Fibroblast of lung (primary cell): ENCODE measurements around the gene RPL10. TPM values are rescaled to one million over a fixed set of nuclear protein-coding genes. Genes with fewer than 3 reads are reported as not detected.
A peak's percentile ranks its signal among the peaks of the same experiment; 100 is the strongest.

ENCODE experiments used
- DNase-seq, 2 donors: peaks; one replicate each; pipeline versions ENCODE4 v3.0.0 to v3.0.0-alpha.2; 2010; ENCODE audit warnings: low read depth in 2 of 2
- H2AFZ ChIP-seq: 2 replicates; pipeline ENCODE4 v1.5.1; 2012; ENCODE audit warnings: low read length, control low read depth, inconsistent platforms
- H3K27ac ChIP-seq: 2 replicates; pipeline ENCODE4 v1.5.1; 2011; ENCODE audit warnings: low read length, control low read depth; ENCODE audit not compliant: insufficient read depth
- H3K27me3 ChIP-seq: 2 replicates; pipeline ENCODE4 v1.5.1; 2011; ENCODE audit warnings: mild to moderate bottlenecking, low read length; ENCODE audit not compliant: control insufficient read depth, insufficient read depth
- H3K36me3 ChIP-seq: 2 replicates; pipeline ENCODE4 v1.5.1; 2011; ENCODE audit warnings: low read length; ENCODE audit not compliant: control insufficient read depth, insufficient read depth
- H3K4me1 ChIP-seq: 2 replicates; pipeline ENCODE4 v1.5.1; 2011; ENCODE audit warnings: low read length; ENCODE audit not compliant: control insufficient read depth, insufficient read depth; ENCODE audit errors: extremely low read depth
- H3K4me2 ChIP-seq: 2 replicates; pipeline ENCODE4 v1.5.1; 2011; ENCODE audit warnings: low read length, control low read depth; ENCODE audit not compliant: insufficient read depth; ENCODE audit errors: extremely low read depth
- H3K4me3 ChIP-seq, 4 experiments: fragments of 200-600 bp in 1 of 4; sonication (generic) in 1 of 4; replicated peaks in 1 of 4; 2 replicates each; pipeline ENCODE4 v1.5.1; 2011 to 2016; ENCODE audit warnings: low read length in 4 of 4, low read depth in 3 of 4, mild to moderate bottlenecking in 3 of 4, control low read depth in 2 of 4, inconsistent platforms in 1 of 4, mixed read lengths in 1 of 4; ENCODE audit not compliant: insufficient read depth in 1 of 4; ENCODE audit errors: control extremely low read depth in 1 of 4
- H3K79me2 ChIP-seq: 2 replicates; pipeline ENCODE4 v1.5.1; 2012; ENCODE audit warnings: mild to moderate bottlenecking, low read length, inconsistent platforms; ENCODE audit not compliant: control insufficient read depth, insufficient read depth
- H3K9ac ChIP-seq: 2 replicates; pipeline ENCODE4 v1.5.1; 2011; ENCODE audit warnings: mild to moderate bottlenecking, low read length, control low read depth; ENCODE audit not compliant: insufficient read depth
- H3K9me3 ChIP-seq: 2 replicates; pipeline ENCODE4 v1.5.1; 2012; ENCODE audit warnings: low read depth, low read length; ENCODE audit not compliant: control insufficient read depth, insufficient read depth
- H4K20me1 ChIP-seq: 2 replicates; pipeline ENCODE4 v1.5.1; 2011; ENCODE audit warnings: low read length; ENCODE audit not compliant: control insufficient read depth, insufficient read depth; ENCODE audit errors: extremely low read depth
- EZH2 ChIP-seq: IDR thresholded peaks from 2 replicates; pipeline ENCODE4 v1.5.1; 2012; ENCODE audit warnings: low read length, control low read depth, mild to moderate bottlenecking; ENCODE audit errors: missing control alignments
- polyA plus RNA-seq, 2 donors: library from polyadenylated mRNA; depleted of rRNA in 1 of 2; stranded (reverse) in 1 of 2; unstranded in 1 of 2; fragments of >200 nt; gene quantifications; 2 replicates each; pipeline ENCODE4 v1.2.1, GENCODE V29; 2011 to 2012; ENCODE audit warnings: missing spikeins in 1 of 2
- total RNA-seq: library from RNA; depleted of rRNA; stranded (reverse); fragments of >200 nt; gene quantifications from 2 replicates; pipeline ENCODE4 v1.2.1, GENCODE V29; 2014
- TF ChIP-seq, protein P1 (sequence below), 2 donors: IDR thresholded peaks in 1 of 2; conservative IDR thresholded peaks in 1 of 2; 1 replicate in 1 of 2; 2 replicates in 1 of 2; pipeline ENCODE4 v1.5.1; 2011 to 2012; ENCODE audit warnings: low read length in 2 of 2, control low read depth in 1 of 2, inconsistent platforms in 1 of 2, low read depth in 1 of 2, mild to moderate bottlenecking in 1 of 2

Gene RPL10
- total and polyA plus RNA-seq, 2 donors (not counting 1 experiment from before 2014, with no cell fraction given): 2,319 to 4,527 TPM

DNA sequence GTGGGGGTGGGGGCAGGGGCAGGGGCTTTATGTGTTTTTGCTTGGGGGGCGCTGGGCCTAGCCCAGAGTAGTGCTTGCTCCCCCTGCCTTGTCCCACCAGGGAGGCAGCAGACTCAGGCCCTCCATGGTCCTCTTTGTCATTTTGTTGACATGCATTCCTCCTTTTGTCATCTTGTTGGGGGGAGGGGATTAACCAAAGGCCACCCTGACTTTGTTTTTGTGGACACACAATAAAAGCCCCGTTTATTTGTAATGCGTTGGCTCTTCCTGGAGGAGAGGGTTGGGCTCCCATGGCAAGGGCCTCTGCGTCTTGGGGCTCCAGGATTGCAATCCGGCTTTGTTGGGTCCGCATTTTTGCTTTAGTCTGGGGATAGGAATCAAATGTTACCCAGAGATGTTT is 16.9 kb upstream of the RPL10 start:
- no peaks in the 10 kb centered on the region for H3K9me3 ChIP-seq
- H3K4me3 ChIP-seq: no peak overlapping the region
- H2AFZ ChIP-seq: no peak overlapping the region
- H3K27me3 ChIP-seq: no peaks in the 10 kb centered on the region
- DNase-seq: no peak
- TF ChIP-seq, protein P1, sequence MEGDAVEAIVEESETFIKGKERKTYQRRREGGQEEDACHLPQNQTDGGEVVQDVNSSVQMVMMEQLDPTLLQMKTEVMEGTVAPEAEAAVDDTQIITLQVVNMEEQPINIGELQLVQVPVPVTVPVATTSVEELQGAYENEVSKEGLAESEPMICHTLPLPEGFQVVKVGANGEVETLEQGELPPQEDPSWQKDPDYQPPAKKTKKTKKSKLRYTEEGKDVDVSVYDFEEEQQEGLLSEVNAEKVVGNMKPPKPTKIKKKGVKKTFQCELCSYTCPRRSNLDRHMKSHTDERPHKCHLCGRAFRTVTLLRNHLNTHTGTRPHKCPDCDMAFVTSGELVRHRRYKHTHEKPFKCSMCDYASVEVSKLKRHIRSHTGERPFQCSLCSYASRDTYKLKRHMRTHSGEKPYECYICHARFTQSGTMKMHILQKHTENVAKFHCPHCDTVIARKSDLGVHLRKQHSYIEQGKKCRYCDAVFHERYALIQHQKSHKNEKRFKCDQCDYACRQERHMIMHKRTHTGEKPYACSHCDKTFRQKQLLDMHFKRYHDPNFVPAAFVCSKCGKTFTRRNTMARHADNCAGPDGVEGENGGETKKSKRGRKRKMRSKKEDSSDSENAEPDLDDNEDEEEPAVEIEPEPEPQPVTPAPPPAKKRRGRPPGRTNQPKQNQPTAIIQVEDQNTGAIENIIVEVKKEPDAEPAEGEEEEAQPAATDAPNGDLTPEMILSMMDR (conservative IDR thresholded peaks at IDR 0.05 in 1 of 2, IDR thresholded peaks at IDR 0.05 in 1 of 2; ENCODE audit: low read depth in 1 of 2, low read length in 2 of 2): no peak
- no peak for TF ChIP-seq EZH2
- no peak overlapping the region for H3K4me2 ChIP-seq
- H3K27ac ChIP-seq: no peak overlapping the region
- no peaks in the 10 kb centered on the region for H4K20me1 ChIP-seq
- peaks cover 18% of the 10 kb centered on the region for H3K79me2 ChIP-seq
- H3K36me3 ChIP-seq: peaks cover 3% of the 10 kb centered on the region
- H3K4me1 ChIP-seq: peaks cover 5% of the 10 kb centered on the region
- H3K9ac ChIP-seq: no peak overlapping the region

DNA sequence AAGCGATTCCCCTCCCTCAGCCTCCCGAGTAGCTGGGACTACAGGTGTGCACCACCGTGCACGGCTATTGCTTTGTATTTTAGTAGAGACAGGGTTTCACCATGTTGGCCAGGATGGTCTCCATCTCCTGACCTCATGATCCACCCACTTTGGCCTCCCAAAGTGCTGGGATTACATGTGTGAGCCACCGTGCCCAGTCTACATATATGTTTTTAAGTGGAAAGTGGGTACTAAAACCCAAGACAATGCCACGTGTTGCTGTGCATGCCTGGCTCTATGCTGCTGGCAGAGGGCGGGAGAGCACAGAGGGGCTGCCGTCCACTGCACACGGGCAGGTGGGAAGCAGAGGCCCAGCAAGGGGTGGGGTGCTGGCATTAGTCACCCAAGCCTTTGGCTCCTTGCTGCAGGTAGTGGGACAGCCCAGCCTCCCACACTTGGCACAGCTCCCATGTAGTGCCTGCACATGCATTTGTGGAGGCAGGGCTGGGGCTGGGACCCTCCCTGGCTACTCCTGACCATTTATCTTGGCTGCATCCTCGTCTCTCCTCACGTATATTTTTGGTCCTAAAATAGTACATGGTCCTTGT is 15.6 kb upstream of the RPL10 start:
- no peaks in the 10 kb centered on the region for H4K20me1 ChIP-seq
- no peak for DNase-seq
- H3K9me3 ChIP-seq: no peaks in the 10 kb centered on the region
- H3K9ac ChIP-seq: no peak overlapping the region
- H3K27ac ChIP-seq: no peak overlapping the region
- peaks cover 18% of the 10 kb centered on the region for H3K79me2 ChIP-seq
- peaks cover 5% of the 10 kb centered on the region for H3K4me1 ChIP-seq
- peaks cover 3% of the 10 kb centered on the region for H3K36me3 ChIP-seq
- TF ChIP-seq, protein P1 (conservative IDR thresholded peaks at IDR 0.05 in 1 of 2, IDR thresholded peaks at IDR 0.05 in 1 of 2; ENCODE audit: low read depth in 1 of 2, low read length in 2 of 2): no peak
- TF ChIP-seq EZH2: no peak
- H2AFZ ChIP-seq: no peak overlapping the region
- H3K4me3 ChIP-seq: no peak overlapping the region
- H3K27me3 ChIP-seq: no peaks in the 10 kb centered on the region
- no peak overlapping the region for H3K4me2 ChIP-seq

DNA sequence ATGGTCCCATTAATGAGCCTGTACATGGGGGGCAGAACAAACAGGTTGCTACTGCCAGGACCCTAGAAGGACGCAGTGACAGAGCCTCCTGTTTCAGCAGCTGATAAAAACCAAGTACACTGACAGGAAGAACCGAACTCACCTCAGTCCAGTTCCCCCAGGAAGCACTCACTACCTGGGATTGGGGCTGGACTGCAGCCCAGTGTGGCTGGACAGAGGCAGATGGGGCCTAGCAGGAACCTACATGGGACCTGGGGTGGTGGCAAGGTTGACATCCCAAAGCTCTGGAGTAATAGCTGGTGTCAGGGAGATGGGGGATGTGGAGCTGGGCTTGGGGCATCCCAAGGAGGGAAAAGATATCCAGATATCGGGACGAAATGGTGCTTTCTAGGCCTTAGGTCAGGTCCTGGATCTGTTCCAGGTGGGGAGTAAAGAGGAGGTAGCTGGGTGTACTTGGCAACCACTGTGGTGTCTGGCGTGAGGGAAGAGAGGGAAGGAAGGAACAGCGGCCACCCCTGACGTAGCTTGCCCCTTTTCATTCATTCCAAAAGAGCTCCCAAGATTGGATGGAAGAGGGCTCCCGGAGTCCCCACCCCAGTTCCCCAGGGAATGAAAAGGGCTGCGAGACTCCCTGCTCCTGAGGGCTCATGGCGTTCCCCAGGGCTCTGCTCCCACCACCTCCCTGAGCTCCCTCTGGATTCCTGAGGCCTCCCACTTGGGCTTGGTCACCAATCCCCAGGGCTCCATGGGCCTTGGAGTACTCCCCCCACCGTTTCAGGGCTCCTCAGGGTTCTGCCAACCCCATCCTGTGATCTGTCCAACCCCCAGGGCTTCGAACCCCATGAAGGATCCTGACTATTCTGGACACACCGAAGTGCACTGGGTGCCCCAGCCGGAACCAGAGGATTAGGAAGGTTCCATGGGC is 14.6 kb upstream of the RPL10 start:
- Histone ChIP-seq H3K9ac (no peak overlapping the region), H3K4me1 (peaks cover 5% of the 10 kb centered on the region), H3K27me3 (no peaks in the 10 kb centered on the region), H3K79me2 (peaks cover 18% of the 10 kb centered on the region), H3K27ac (no peak overlapping the region), H4K20me1 (no peaks in the 10 kb centered on the region), H2AFZ (no peak overlapping the region), H3K9me3 (no peaks in the 10 kb centered on the region), H3K4me3 (no peak overlapping the region), H3K4me2 (no peak overlapping the region), H3K36me3 (peaks cover 3% of the 10 kb centered on the region)
- DNase-seq: peak in 1 of 2 donors; percentile 7
- TF ChIP-seq, protein P1 (conservative IDR thresholded peaks at IDR 0.05 in 1 of 2, IDR thresholded peaks at IDR 0.05 in 1 of 2; ENCODE audit: low read depth in 1 of 2, low read length in 2 of 2): no peak
- no peak for TF ChIP-seq EZH2
